ENCODE measurements around the gene CD74.
A peak's percentile ranks its signal among the peaks of the same experiment; 100 is the strongest.
"Not testable (repeated sequence)": the region's sequence is repeated elsewhere in the genome, so short reads cannot be mapped to it uniquely, and the experiment has no call there.

Gene CD74

GRCh38 chr5:150441813-150442698, 29.3 kb upstream of the CD74 start:
- DNase-seq, result no peak

GRCh38 chr5:150440948-150441812, 28.5 kb upstream of the CD74 start:
- no peak for DNase-seq

- no peak for DNase-seq
Observed at GRCh38 chr5:150438873-150439546, 26.3 kb upstream of the CD74 start.

- DNase-seq, result peak; percentile 96
Observed at GRCh38 chr5:150436141-150436680, 23.5 kb upstream of the CD74 start.

- no peak for DNase-seq
Observed at GRCh38 chr5:150434464-150434863, 21.8 kb upstream of the CD74 start.

- DNase-seq, result no peak
Observed at GRCh38 chr5:150431574-150431973, 18.9 kb upstream of the CD74 start.

- no peak for DNase-seq
Observed at GRCh38 chr5:150431048-150431447, 18.3 kb upstream of the CD74 start.

- DNase-seq, result no peak
Observed at GRCh38 chr5:150429410-150429873, 16.7 kb upstream of the CD74 start.

- no peak for DNase-seq
Observed at GRCh38 chr5:150428978-150429377, 16.3 kb upstream of the CD74 start.

- DNase-seq, result no peak
Observed at GRCh38 chr5:150428106-150428876, 15.6 kb upstream of the CD74 start.

- DNase-seq, result not testable (repeated sequence)
Observed at GRCh38 chr5:150426165-150426564, 13.5 kb upstream of the CD74 start.

GRCh38 chr5:150422758-150423157, 10.0 kb upstream of the CD74 start:
- DNase-seq, result no peak

GRCh38 chr5:150422075-150422474, 9.4 kb upstream of the CD74 start:
- DNase-seq, result no peak

- DNase-seq, result no peak
Observed at GRCh38 chr5:150419630-150420270, 7.0 kb upstream of the CD74 start.

GRCh38 chr5:150413902-150414790, 1.4 kb upstream of the CD74 start:
- not testable (repeated sequence) for DNase-seq

- no peak for DNase-seq
Observed at GRCh38 chr5:150413176-150413901, 629 bp upstream of the CD74 start.

GRCh38 chr5:150411245-150411979, 1.3 kb downstream of the CD74 start:
- DNase-seq, result peak; percentile 78

- peak; percentile 52 for DNase-seq
Observed at GRCh38 chr5:150410524-150411244, 2.0 kb downstream of the CD74 start.

Data from activated CD4-positive, alpha-beta T cell treated with anti-CD3 and anti-CD28 coated beads for 48 hours (primary cell).